Measurements from ENCODE around the gene TMEM243.

- TF ChIP-seq ELK1 (IDR thresholded peaks at IDR 0.05; ENCODE audit: borderline replicate concordance, low read depth, low read length) (no peak), CTCF (conservative IDR thresholded peaks at IDR 0.05; ENCODE audit: low read depth, low read length) (no peak), CHD1 (IDR thresholded peaks at IDR 0.05; ENCODE audit: low read depth, low read length) (no peak), FOS (IDR thresholded peaks at IDR 0.05; ENCODE audit: low read depth, low read length) (no peak), SMC3 (IDR thresholded peaks at IDR 0.05; ENCODE audit: low read depth, low read length) (no peak), CEBPB (IDR thresholded peaks at IDR 0.05; ENCODE audit: low read depth, low read length) (no peak), POLR2A (IDR thresholded peaks at IDR 0.05; ENCODE audit: low read depth, low read length) (no peak), RAD21 (IDR thresholded peaks at IDR 0.05; ENCODE audit: low read length) (no peak), NFE2L2 (IDR thresholded peaks at IDR 0.05; ENCODE audit: low read depth, low read length) (no peak), RFX5 (IDR thresholded peaks at IDR 0.05; ENCODE audit: low read depth, low read length) (no peak)
These were observed 11.7 kb upstream of the TMEM243 start for GRCh38 chr7:87231258-87231657.

Data from IMR-90 (cell line).